Kidney epithelial cell (primary cell): Measurements from ENCODE around the gene RALGPS2. TPM values are rescaled to one million over a fixed set of nuclear protein-coding genes. Genes with fewer than 3 reads are reported as not detected.

ENCODE experiments used
- DNase-seq: peaks from one replicate; pipeline ENCODE4 v3.0.0-alpha.2; 2010; ENCODE audit warnings: low read depth
- H3K27me3 ChIP-seq: 2 replicates; pipeline ENCODE4 v1.6.0; 2011; ENCODE audit warnings: low read length; ENCODE audit not compliant: control insufficient read depth, insufficient read depth
- H3K36me3 ChIP-seq: 2 replicates; pipeline ENCODE4 v1.5.1; 2011; ENCODE audit warnings: low read length; ENCODE audit not compliant: control insufficient read depth, insufficient read depth
- H3K4me3 ChIP-seq: 2 replicates; pipeline ENCODE4 v1.5.1; 2011; ENCODE audit warnings: low read depth, mild to moderate bottlenecking, control low read depth, low read length
- total RNA-seq: library from RNA; depleted of rRNA; stranded (reverse); fragments of >200 nt; gene quantifications from 2 replicates; pipeline ENCODE4 v1.2.3, GENCODE V29; 2015
- TF ChIP-seq, protein P1 (sequence below): IDR thresholded peaks from 2 replicates; pipeline ENCODE4 v1.5.1; 2011; ENCODE audit warnings: mild to moderate bottlenecking, moderate library complexity, low read length, control low read depth, inconsistent platforms; ENCODE audit not compliant: insufficient read depth, poor library complexity, severe bottlenecking

RALGPS2 gene
- total RNA-seq, 1 donor from 2014 or later, result 11.6 TPM

DNA sequence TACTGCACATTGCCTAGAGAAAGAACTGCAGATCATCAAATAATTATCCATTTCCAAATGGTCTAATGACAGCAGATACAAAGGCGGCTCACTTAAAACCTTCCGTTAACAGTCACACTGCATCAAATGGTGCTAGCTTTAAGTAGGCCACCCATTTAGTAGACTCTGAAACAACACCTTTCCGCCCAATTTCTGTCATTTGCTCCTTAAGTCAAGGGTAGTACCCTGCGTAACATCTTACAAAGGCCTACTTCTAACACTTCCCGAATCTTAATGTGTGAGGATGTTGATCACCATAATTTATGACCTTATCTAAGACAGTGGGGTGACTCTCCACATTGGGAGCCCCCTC, 692 bp upstream of the RALGPS2 start:
- H3K27me3 ChIP-seq, result no peaks in the 10 kb centered on the region
- no peak for DNase-seq
- no peaks in the 10 kb centered on the region for H3K36me3 ChIP-seq
- peak overlapping the region; percentile 88 for H3K4me3 ChIP-seq
- TF ChIP-seq, protein P1, sequence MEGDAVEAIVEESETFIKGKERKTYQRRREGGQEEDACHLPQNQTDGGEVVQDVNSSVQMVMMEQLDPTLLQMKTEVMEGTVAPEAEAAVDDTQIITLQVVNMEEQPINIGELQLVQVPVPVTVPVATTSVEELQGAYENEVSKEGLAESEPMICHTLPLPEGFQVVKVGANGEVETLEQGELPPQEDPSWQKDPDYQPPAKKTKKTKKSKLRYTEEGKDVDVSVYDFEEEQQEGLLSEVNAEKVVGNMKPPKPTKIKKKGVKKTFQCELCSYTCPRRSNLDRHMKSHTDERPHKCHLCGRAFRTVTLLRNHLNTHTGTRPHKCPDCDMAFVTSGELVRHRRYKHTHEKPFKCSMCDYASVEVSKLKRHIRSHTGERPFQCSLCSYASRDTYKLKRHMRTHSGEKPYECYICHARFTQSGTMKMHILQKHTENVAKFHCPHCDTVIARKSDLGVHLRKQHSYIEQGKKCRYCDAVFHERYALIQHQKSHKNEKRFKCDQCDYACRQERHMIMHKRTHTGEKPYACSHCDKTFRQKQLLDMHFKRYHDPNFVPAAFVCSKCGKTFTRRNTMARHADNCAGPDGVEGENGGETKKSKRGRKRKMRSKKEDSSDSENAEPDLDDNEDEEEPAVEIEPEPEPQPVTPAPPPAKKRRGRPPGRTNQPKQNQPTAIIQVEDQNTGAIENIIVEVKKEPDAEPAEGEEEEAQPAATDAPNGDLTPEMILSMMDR, result no peak

- Histone ChIP-seq H3K27me3 (no peaks in the 10 kb centered on the region), H3K4me3 (peak overlapping the region; percentile 88), H3K36me3 (no peaks in the 10 kb centered on the region)
- TF ChIP-seq, protein P1, result peak; percentile 9
- no peak for DNase-seq
These were observed 532 bp downstream of the RALGPS2 start for GRCh38 chr1:178725466-178726086.

GRCh38 chr1:178726087-178726517, 1.1 kb downstream of the RALGPS2 start:
- TF ChIP-seq, protein P1, result no peak
- Histone ChIP-seq H3K36me3 (no peaks in the 10 kb centered on the region), H3K27me3 (no peaks in the 10 kb centered on the region), H3K4me3 (peak overlapping the region; percentile 88)
- DNase-seq, result peak; percentile 90

DNA sequence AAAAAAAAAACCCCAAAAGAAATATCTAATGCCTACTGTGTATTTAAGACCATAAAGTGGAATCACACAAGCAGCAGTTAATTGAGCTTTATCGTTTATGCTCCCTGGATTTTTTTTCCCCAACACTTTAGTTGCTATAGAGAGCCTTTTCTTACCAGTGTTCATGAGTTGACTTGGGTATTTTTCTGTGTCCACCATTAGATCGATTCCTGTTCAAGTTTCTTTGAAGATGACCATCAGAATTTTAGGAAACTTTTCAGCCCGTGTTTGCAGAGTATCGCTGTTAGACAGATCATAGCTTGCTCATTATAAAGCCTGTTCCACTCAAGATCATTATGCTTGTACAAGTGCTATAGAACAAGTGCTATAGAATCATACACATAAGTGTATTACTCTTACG, 1.5 kb downstream of the RALGPS2 start:
- Histone ChIP-seq H3K4me3 (peak overlapping the region; percentile 88), H3K36me3 (no peaks in the 10 kb centered on the region), H3K27me3 (no peaks in the 10 kb centered on the region)
- TF ChIP-seq, protein P1, result no peak
- DNase-seq, result no peak

GRCh38 chr1:178727014-178727895, 2.2 kb downstream of the RALGPS2 start:
- TF ChIP-seq, protein P1, result no peak
- no peak for DNase-seq
- Histone ChIP-seq H3K4me3 (no peak overlapping the region), H3K36me3 (no peaks in the 10 kb centered on the region), H3K27me3 (no peaks in the 10 kb centered on the region)
